22Rv1 (cell line): ENCODE results near the gene HLX.

Experiments used
- CTCF ChIP-seq: fragments of 450-650 bp; IDR thresholded peaks from 2 replicates; pipeline ENCODE4 v1.5.1; 2017; ENCODE audit warnings: mild to moderate bottlenecking
- ZFX ChIP-seq: fragments of 450-650 bp; IDR thresholded peaks from 2 replicates; pipeline ENCODE4 v1.6.1; 2017; ENCODE audit warnings: antibody characterized with exemption, borderline replicate concordance

- TF ChIP-seq CTCF (no peak), ZFX (no peak)
Measured at GRCh38 chr1:220884981-220885918, 6.0 kb downstream of the HLX start.
